GM12865 (cell line): Measurements from ENCODE around the gene TCEAL4.
"Not testable (repeated sequence)": the region's sequence is repeated elsewhere in the genome, so short reads cannot be mapped to it uniquely, and the experiment has no call there.

ENCODE experiments used
- DNase-seq: peaks from one replicate; pipeline ENCODE4 v3.0.0; 2010; ENCODE audit warnings: low read depth
- H3K4me3 ChIP-seq: 2 replicates; pipeline ENCODE4 v1.5.1; 2011; ENCODE audit warnings: mild to moderate bottlenecking, low read depth, low read length, control low read depth
- TF ChIP-seq, protein P1 (sequence below): IDR thresholded peaks from 2 replicates; pipeline ENCODE4 v1.5.1; 2011; ENCODE audit warnings: low read length, control low read depth, low read depth, inconsistent platforms; ENCODE audit not compliant: insufficient read depth; ENCODE audit errors: missing control alignments

The TCEAL4 gene

DNA sequence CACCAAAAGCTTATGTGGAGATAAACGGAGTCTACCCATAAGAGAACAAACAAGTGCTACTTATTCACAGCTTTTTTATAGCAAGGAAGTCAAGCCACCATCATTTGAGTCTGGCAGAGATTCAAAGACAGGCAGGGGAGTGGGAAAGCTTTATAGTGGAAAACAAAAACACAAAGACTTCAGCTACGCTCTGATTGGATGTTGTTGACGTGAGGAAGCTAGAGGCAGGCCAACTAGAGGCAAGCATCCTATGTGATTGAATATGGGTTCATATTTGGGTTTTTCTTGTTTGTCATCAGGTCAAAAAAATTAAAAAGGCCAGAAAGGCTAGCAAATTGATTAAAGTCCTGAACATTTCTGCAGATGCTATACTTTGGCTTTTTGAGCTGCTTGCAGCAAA, 719 bp upstream of the TCEAL4 start:
- no peak for DNase-seq
- TF ChIP-seq, protein P1, sequence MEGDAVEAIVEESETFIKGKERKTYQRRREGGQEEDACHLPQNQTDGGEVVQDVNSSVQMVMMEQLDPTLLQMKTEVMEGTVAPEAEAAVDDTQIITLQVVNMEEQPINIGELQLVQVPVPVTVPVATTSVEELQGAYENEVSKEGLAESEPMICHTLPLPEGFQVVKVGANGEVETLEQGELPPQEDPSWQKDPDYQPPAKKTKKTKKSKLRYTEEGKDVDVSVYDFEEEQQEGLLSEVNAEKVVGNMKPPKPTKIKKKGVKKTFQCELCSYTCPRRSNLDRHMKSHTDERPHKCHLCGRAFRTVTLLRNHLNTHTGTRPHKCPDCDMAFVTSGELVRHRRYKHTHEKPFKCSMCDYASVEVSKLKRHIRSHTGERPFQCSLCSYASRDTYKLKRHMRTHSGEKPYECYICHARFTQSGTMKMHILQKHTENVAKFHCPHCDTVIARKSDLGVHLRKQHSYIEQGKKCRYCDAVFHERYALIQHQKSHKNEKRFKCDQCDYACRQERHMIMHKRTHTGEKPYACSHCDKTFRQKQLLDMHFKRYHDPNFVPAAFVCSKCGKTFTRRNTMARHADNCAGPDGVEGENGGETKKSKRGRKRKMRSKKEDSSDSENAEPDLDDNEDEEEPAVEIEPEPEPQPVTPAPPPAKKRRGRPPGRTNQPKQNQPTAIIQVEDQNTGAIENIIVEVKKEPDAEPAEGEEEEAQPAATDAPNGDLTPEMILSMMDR, result no peak
- H3K4me3 ChIP-seq, result peak overlapping the region; percentile 78; the same call in 1 of the 2 replicates

DNA sequence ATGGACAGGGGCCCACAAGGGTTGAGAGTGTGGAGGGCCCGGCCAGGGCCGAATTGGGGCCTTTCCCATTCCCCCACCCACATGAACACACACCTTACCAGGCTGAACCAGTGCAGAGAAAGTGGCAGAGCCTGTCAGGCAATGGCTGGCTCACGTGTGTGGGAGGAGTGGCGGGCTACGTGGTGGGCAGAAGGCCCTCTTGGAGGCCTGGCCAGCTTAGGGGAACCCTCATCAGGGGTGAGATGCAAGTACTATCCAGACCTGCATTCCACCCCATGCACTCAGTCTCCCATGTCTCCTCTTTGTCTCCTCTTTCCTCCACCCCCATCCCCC, 965 bp downstream of the TCEAL4 start:
- peak overlapping the region; percentile 78 for H3K4me3 ChIP-seq
- DNase-seq, result peak; percentile 9
- TF ChIP-seq, protein P1, result no peak

DNA sequence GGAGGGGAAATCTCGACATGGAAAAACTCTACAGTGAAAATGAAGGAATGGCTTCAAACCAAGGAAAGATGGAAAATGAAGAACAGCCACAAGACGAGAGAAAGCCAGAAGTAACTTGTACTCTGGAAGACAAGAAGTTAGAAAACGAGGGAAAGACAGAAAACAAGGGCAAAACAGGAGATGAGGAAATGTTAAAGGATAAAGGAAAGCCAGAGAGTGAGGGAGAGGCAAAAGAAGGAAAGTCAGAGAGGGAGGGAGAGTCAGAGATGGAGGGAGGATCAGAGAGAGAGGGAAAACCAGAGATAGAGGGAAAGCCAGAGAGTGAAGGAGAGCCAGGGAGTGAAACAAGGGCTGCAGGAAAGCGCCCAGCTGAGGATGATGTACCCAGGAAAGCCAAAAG, 1.3 kb downstream of the TCEAL4 start:
- no peak overlapping the region for H3K4me3 ChIP-seq
- DNase-seq, result no peak
- TF ChIP-seq, protein P1, result no peak

DNA sequence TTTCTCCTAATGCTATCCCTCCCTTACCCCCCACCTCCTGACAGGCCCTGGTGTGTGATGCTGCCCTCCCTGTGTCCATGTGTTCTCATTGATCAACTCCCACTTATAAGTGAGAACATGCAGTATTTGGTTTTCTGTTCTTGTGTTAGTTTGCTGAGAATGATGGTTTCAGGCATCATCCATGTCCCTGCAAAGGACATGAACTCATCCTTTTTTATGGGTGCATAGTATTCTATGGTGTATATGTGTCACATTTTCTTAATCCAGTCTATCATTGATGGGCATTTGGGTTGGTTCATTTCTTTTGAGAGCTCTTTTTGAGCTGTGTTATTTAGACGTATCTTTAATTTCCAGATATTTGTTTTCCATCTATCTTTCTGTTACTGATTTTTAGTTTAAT, 7.0 kb downstream of the TCEAL4 start:
- DNase-seq, H3K4me3 ChIP-seq: not testable (repeated sequence)

DNA sequence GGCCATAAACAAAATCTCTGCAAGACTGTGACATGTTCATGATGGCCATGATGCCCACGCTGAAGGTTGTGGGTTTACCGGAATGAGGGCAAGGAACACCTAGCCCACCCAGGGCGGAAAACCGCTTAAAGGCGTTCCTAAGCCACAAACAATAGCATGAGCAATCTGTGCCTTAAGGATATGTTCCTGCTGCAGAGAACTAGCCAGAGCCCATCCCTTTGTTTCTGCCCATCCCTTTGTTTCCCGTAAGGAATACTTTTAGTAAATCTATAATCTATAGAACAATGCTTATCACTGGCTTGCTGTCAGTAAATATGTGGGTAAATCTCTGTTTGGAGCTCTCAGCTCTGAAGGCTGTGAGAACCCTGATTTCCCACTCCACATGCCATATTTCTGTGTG, 9.9 kb downstream of the TCEAL4 start:
- H3K4me3 ChIP-seq, DNase-seq: not testable (repeated sequence)

DNA sequence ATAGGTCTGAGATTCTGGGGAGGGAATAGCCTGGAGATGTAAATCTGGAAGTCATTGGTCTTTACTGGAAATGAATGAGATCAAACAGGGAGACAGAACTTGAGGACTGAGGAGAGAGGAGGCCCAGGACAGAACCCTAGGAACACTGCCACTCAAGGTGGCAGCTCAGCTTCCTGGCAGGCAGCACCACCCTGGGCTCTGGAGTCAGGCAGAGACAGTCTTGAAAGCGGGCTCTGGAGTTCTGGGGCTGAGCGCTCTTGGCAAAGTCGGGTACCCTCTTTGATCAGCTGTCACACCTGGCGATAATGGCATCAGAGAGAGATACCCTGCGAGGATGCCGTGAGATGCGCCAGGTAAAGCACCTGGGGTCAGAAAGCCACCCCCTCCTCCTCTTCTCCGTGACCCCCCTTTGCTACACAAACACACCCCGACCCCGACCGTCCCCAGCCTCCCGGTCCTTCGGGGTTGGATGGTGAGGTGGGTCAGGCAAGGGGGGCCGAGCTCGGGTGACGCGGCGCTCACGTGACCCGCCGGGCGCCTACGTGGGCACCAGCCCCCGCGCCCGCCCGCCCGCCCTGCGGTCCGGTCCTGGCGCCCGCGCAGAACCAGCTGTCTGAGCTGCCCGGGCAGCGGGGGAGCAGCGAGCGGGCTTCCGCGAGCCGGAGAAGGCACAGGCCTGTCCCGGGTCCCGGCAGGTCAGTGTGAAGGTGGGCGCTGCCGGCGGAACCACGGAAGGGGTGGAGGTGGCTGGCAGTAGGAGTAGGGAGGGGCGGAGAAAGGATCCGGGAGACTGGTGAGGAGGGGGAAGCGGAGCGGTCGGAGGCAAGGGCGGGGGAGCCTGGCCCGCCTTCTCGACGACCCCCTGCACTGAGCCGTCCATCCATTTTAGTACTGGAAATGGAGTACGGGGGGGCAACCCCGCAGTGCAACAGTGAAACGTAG, 22.3 kb downstream of the TCEAL4 start, which contains the start of gene TCEAL3:
Gene TCEAL3, plus strand, starts transcription at position 600 of the 942 bp plus-strand sequence. CDS start 1,102 bp downstream, outside the sequence.
- peak within 1 kb of the TSS; percentile 49 for H3K4me3 ChIP-seq
- TF ChIP-seq, protein P1, result no peak
- peak; percentile 18 for DNase-seq

DNA sequence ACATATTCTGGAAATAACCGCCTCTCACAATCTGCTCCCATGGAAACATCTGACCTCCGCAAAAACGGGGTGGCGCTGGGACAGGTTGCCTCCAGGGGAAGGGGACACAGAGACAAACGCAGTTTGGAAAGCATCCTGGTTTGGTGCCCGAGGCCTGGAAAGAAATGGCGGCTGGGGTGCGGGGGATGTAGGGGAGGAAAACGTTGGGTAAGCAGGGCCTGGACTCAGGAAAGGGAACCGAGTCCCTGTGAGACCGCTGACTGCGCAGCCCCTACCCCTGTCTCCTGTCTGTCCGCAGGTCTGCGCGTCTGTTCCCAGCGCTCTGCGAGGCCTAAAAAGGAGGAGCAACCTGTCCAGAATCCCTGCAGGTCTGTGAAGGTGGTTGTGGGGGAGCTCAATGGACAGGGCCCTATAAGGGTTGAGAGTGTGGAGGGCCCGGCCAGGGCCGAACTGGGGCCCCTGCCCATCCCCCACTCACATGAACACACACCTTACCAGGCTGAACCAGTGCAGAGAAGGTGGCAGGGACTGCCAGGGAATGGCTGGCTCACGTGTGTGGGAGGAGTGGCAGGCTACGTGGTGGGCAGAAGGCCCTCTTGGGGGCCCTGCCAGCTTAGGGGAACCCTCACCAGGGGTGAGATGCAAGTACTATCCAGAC, 23.1 kb downstream of the TCEAL4 start:
- TF ChIP-seq, protein P1, result no peak
- peak; percentile 1 for DNase-seq
- peak overlapping the region; percentile 49 for H3K4me3 ChIP-seq
